ENCODE results near the gene TYMP.

The TYMP gene

GRCh38 chr22:50498322-50498890 is 31.4 kb downstream of the TYMP start:
- DNase-seq: peak; percentile 85
- H3K27ac ChIP-seq: peak overlapping the region; percentile 58

GRCh38 chr22:50497093-50497492 is 32.7 kb downstream of the TYMP start:
- no peak for TF ChIP-seq CTCF (IDR thresholded peaks at IDR 0.05; ENCODE audit: low read depth, low read length)
- Histone ChIP-seq H3K9me3 (ENCODE audit: severe bottlenecking) (no peaks in the 10 kb centered on the region), H3K27me3 (ENCODE audit: insufficient read depth, low read depth, severe bottlenecking) (no peaks in the 10 kb centered on the region), H3K36me3 (0 out of 2 replicates have a peak, but pooled peaks cover 2% of the 10 kb centered on the region), H3K27ac (no peak overlapping the region), H3K4me3 (ENCODE audit: low read depth, low read length) (no peak overlapping the region)
- no peak for DNase-seq

More at GRCh38 chr22:50498322-50498890, 31.4 kb downstream of the TYMP start:
- TF ChIP-seq CTCF (IDR thresholded peaks at IDR 0.05; ENCODE audit: low read depth, low read length): peak; percentile 78
- Histone ChIP-seq H3K4me3 (ENCODE audit: low read depth, low read length) (peak overlapping the region; percentile 29), H3K36me3 (peaks cover 12% of the 10 kb centered on the region; the same call in 1 of the 2 replicates), H3K27me3 (ENCODE audit: insufficient read depth, low read depth, severe bottlenecking) (no peaks in the 10 kb centered on the region), H3K9me3 (ENCODE audit: severe bottlenecking) (no peaks in the 10 kb centered on the region)

GRCh38 chr22:50490531-50491308 is 39.1 kb downstream of the TYMP start:
- DNase-seq: no peak
- no peaks in the 10 kb centered on the region for H3K36me3 ChIP-seq
- H3K4me3 ChIP-seq (ENCODE audit: low read depth, low read length): no peak overlapping the region
- no peaks in the 10 kb centered on the region for H3K27me3 ChIP-seq (ENCODE audit: insufficient read depth, low read depth, severe bottlenecking)
- no peak for TF ChIP-seq CTCF (IDR thresholded peaks at IDR 0.05; ENCODE audit: low read depth, low read length)
- no peaks in the 10 kb centered on the region for H3K9me3 ChIP-seq (ENCODE audit: severe bottlenecking)
- H3K27ac ChIP-seq: no peak overlapping the region

- Histone ChIP-seq H3K27me3 (ENCODE audit: insufficient read depth, low read depth, severe bottlenecking) (no peaks in the 10 kb centered on the region), H3K36me3 (no peaks in the 10 kb centered on the region), H3K4me3 (ENCODE audit: low read depth, low read length) (no peak overlapping the region), H3K27ac (no peak overlapping the region), H3K9me3 (ENCODE audit: severe bottlenecking) (no peaks in the 10 kb centered on the region)
- TF ChIP-seq CTCF (IDR thresholded peaks at IDR 0.05; ENCODE audit: low read depth, low read length): no peak
- no peak for DNase-seq
These were observed 40.2 kb downstream of the TYMP start for GRCh38 chr22:50489363-50490243.

GRCh38 chr22:50488886-50489285 is 40.9 kb downstream of the TYMP start:
- Histone ChIP-seq H3K9me3 (ENCODE audit: severe bottlenecking) (no peaks in the 10 kb centered on the region), H3K36me3 (no peaks in the 10 kb centered on the region), H3K4me3 (ENCODE audit: low read depth, low read length) (no peak overlapping the region), H3K27ac (no peak overlapping the region), H3K27me3 (ENCODE audit: insufficient read depth, low read depth, severe bottlenecking) (no peaks in the 10 kb centered on the region)
- no peak for DNase-seq
- no peak for TF ChIP-seq CTCF (IDR thresholded peaks at IDR 0.05; ENCODE audit: low read depth, low read length)
